ENCODE results near the gene FOCAD.

- TF ChIP-seq CTCF (conservative IDR thresholded peaks at IDR 0.05 in 1 of 2, IDR thresholded peaks at IDR 0.05 in 1 of 2; ENCODE audit: extremely low read depth in 1 of 2, insufficient read depth in 1 of 2, low read depth in 1 of 2, low read length in 2 of 2) = no peak
- no peak for TF ChIP-seq EZH2 (IDR thresholded peaks at IDR 0.05; ENCODE audit: borderline replicate concordance, low read length)
These were observed 127.8 kb downstream of the FOCAD start for GRCh38 chr9:20811872-20812271.
